GM18861 (cell line): ENCODE data around the gene PLEKHH3.
A peak's percentile ranks its signal among the peaks of the same experiment; 100 is the strongest.

Experiments
- ATAC-seq: cut with Tn5 transposase; IDR thresholded peaks from one replicate; pipeline ENCODE4 v1.9.1; 2021; ENCODE audit not compliant: unreplicated experiment

Gene PLEKHH3

GRCh38 chr17:42676424-42677011 lies at the start of gene PLEKHH3:
PLEKHH3 (minus strand) TSS chr17:42676994; CDS start chr17:42676563, 431 bp downstream.
- ATAC-seq: no peak

GRCh38 chr17:42725143-42725542 lies 48.3 kb upstream of the PLEKHH3 start:
- no peak for ATAC-seq

- no peak for ATAC-seq
Measured at GRCh38 chr17:42723636-42724035, 46.8 kb upstream of the PLEKHH3 start.

GRCh38 chr17:42720996-42721583 lies 44.3 kb upstream of the PLEKHH3 start:
- no peak for ATAC-seq

GRCh38 chr17:42709561-42709960 lies 32.8 kb upstream of the PLEKHH3 start:
- ATAC-seq: no peak

- no peak for ATAC-seq
Measured at GRCh38 chr17:42708588-42708987, 31.8 kb upstream of the PLEKHH3 start.

GRCh38 chr17:42706732-42707131 lies 29.9 kb upstream of the PLEKHH3 start:
- ATAC-seq: no peak

GRCh38 chr17:42704837-42705494 lies 28.2 kb upstream of the PLEKHH3 start:
- ATAC-seq: peak; percentile 49

- ATAC-seq: peak; percentile 12
Measured at GRCh38 chr17:42704490-42704836, 27.7 kb upstream of the PLEKHH3 start.

- ATAC-seq: no peak
Measured at GRCh38 chr17:42702446-42702845, 25.7 kb upstream of the PLEKHH3 start.

GRCh38 chr17:42700586-42701289 lies 23.9 kb upstream of the PLEKHH3 start:
- no peak for ATAC-seq

GRCh38 chr17:42699415-42699740 lies 22.6 kb upstream of the PLEKHH3 start:
- ATAC-seq: no peak

GRCh38 chr17:42698736-42699414 lies 22.1 kb upstream of the PLEKHH3 start:
- no peak for ATAC-seq

GRCh38 chr17:42697108-42697811 lies 20.5 kb upstream of the PLEKHH3 start:
- no peak for ATAC-seq

- no peak for ATAC-seq
Measured at GRCh38 chr17:42695500-42695899, 18.7 kb upstream of the PLEKHH3 start.

GRCh38 chr17:42694524-42694923 lies 17.7 kb upstream of the PLEKHH3 start:
- no peak for ATAC-seq

- no peak for ATAC-seq
Measured at GRCh38 chr17:42692489-42692888, 15.7 kb upstream of the PLEKHH3 start.

- no peak for ATAC-seq
Measured at GRCh38 chr17:42691021-42691545, 14.3 kb upstream of the PLEKHH3 start.

GRCh38 chr17:42690596-42690995 lies 13.8 kb upstream of the PLEKHH3 start:
- no peak for ATAC-seq

- no peak for ATAC-seq
Measured at GRCh38 chr17:42687707-42688320, 11.0 kb upstream of the PLEKHH3 start.
